Nephron progenitor cell (in vitro differentiated cells): ENCODE results near the gene LRP4.

Experiments
- DNase-seq: peaks from one replicate; pipeline ENCODE4 v3.0.0; 2021
- H3K27ac Mint-ChIP-seq: 2 replicates; pipeline ENCODE4 v1.8.0; 2021; ENCODE audit warnings: mild to moderate bottlenecking, moderate library complexity, mixed read lengths
- H3K27me3 Mint-ChIP-seq: 2 replicates; pipeline ENCODE4 v1.8.0; 2021; ENCODE audit warnings: mild to moderate bottlenecking, low read depth, mixed read lengths; ENCODE audit not compliant: poor library complexity
- H3K36me3 Mint-ChIP-seq: 2 replicates; pipeline ENCODE4 v1.8.0; 2021; ENCODE audit warnings: low read depth, mixed read lengths
- H3K4me1 Mint-ChIP-seq: 2 replicates; pipeline ENCODE4 v1.8.0; 2021; ENCODE audit warnings: mixed read lengths
- H3K4me3 Mint-ChIP-seq: 2 replicates; pipeline ENCODE4 v1.8.0; 2021; ENCODE audit warnings: mild to moderate bottlenecking, moderate library complexity, mixed read lengths
- H3K9me3 Mint-ChIP-seq: 2 replicates; pipeline ENCODE4 v1.8.0; 2021; ENCODE audit warnings: mild to moderate bottlenecking, moderate library complexity, mixed read lengths
- CTCF ChIP-seq: fragments of 200-600 bp; sonication (generic); IDR thresholded peaks from 2 replicates; pipeline ENCODE4 v1.5.0; 2021; ENCODE audit warnings: antibody characterized with exemption

Gene LRP4

GRCh38 chr11:46889251-46889650 lies 29.1 kb downstream of the LRP4 start:
- no peaks in the 10 kb centered on the region for H3K27me3 Mint-ChIP-seq
- no peaks in the 10 kb centered on the region for H3K4me1 Mint-ChIP-seq
- H3K4me3 Mint-ChIP-seq: no peak overlapping the region
- TF ChIP-seq CTCF: no peak
- peaks cover 61% of the 10 kb centered on the region for H3K36me3 Mint-ChIP-seq
- DNase-seq: no peak
- H3K9me3 Mint-ChIP-seq: no peaks in the 10 kb centered on the region
- H3K27ac Mint-ChIP-seq: no peak overlapping the region

- Mint-ChIP-seq H3K27me3 (no peaks in the 10 kb centered on the region), H3K27ac (no peak overlapping the region), H3K9me3 (no peaks in the 10 kb centered on the region), H3K36me3 (peaks cover 64% of the 10 kb centered on the region), H3K4me1 (no peaks in the 10 kb centered on the region), H3K4me3 (no peak overlapping the region)
- DNase-seq: no peak
- no peak for TF ChIP-seq CTCF
These were observed 29.7 kb downstream of the LRP4 start for GRCh38 chr11:46888636-46889035.

DNA sequence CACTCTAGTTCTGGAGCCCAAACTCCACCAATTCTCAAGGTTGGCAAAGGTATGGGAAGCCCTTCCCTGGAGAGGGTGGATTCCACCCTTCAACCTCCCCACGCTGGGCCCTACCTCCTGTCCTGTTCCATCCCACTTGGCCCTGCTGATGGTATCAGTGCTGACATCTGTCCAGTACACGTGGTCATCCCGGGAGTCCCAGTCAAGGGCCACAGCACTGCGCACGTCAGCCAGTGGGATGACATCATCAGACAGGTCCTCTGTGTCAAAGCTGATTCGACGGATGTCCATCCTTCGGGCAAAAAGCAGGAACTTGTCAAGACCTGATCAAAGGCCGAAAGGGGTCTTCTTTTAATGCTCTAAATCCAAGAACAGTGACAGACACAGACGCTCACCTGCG lies 32.1 kb downstream of the LRP4 start:
- H3K27ac Mint-ChIP-seq: no peak overlapping the region
- H3K9me3 Mint-ChIP-seq: no peaks in the 10 kb centered on the region
- no peak overlapping the region for H3K4me3 Mint-ChIP-seq
- H3K36me3 Mint-ChIP-seq: peaks cover 70% of the 10 kb centered on the region
- TF ChIP-seq CTCF: no peak
- no peak for DNase-seq
- H3K4me1 Mint-ChIP-seq: no peaks in the 10 kb centered on the region
- H3K27me3 Mint-ChIP-seq: no peaks in the 10 kb centered on the region

GRCh38 chr11:46879056-46879585 lies 39.2 kb downstream of the LRP4 start:
- no peak overlapping the region for H3K27ac Mint-ChIP-seq

GRCh38 chr11:46877580-46877979 lies 40.8 kb downstream of the LRP4 start:
- no peaks in the 10 kb centered on the region for H3K9me3 Mint-ChIP-seq

More at GRCh38 chr11:46879056-46879585, 39.2 kb downstream of the LRP4 start:
- no peak for DNase-seq
- no peaks in the 10 kb centered on the region for H3K4me1 Mint-ChIP-seq
- H3K4me3 Mint-ChIP-seq: no peak overlapping the region
- no peaks in the 10 kb centered on the region for H3K9me3 Mint-ChIP-seq
- H3K36me3 Mint-ChIP-seq: peaks cover 78% of the 10 kb centered on the region
- H3K27me3 Mint-ChIP-seq: no peaks in the 10 kb centered on the region
- TF ChIP-seq CTCF: no peak

More at GRCh38 chr11:46877580-46877979, 40.8 kb downstream of the LRP4 start:
- Mint-ChIP-seq H3K27me3 (no peaks in the 10 kb centered on the region), H3K27ac (no peak overlapping the region), H3K4me3 (no peak overlapping the region), H3K36me3 (peaks cover 75% of the 10 kb centered on the region), H3K4me1 (no peaks in the 10 kb centered on the region)
- DNase-seq: no peak
- TF ChIP-seq CTCF: no peak
